Raji (cell line): ENCODE measurements around the gene DGKD.

Experiments used
- POLR2A ChIP-seq: IDR thresholded peaks from 2 replicates; pipeline ENCODE4 v1.6.1; 2011; ENCODE audit warnings: low read depth, low read length, control low read depth; ENCODE audit not compliant: insufficient read depth

DGKD gene

DNA sequence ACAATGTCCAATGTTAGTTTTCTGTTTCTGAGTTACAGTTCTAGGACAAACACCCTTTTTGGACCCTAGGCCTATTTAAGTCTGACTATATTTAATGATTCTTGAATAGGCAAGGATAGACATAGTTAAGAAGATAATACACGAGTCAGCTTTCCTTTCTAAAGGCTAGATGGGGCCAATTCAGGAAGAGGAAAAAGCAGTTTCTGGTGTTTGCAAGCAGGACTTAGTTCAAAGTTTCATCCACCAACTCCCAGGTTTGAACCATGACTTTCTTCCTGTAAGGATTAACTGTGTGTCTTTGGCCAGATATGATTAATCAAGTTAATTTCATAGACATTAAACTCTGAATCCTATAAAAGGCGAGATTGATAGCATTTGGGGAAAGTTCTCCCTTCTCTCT lies 145.6 kb downstream of the DGKD start:
- TF ChIP-seq POLR2A, result no peak

DNA sequence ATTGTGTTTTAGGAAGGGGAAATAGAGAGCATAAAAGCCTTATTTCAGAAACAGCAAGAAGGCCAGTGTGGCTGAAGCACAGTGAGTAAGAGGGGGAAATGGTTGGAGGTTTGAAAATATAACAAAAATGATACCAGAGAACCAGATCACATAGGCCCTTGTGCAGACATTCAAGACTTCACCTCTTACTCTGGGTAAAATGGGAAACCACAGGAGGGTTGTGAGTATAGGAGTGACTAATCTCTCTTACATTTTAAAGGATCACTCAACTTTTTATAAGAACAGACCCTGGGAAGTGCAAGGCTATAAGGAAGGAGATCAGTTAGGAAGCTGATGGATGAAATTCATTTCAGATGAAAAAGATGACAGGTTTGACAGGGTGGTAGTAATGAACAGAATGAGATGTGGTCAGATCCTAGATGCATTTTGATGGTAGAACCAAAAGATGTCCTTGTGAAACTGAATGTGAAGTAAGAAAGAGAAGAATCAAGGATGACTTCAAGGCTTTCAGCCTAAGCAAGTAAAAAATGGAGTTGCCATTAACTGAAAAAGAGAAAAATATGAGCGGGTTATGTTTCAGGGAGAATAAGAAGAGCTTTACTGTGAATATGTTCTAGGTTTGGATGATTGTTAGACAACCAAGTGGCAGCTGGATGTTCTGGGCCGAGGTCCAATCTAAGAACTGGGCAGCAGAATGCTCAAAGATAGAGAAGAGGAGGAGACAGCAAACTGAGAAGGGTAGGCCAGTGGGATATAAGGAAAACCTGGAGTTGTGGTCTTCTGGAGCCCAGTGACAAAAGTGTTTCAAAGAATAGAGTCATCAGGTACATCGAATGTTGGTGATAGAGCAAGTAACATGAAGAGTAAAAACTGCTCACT lies 147.1 kb downstream of the DGKD start:
- TF ChIP-seq POLR2A, result no peak

DNA sequence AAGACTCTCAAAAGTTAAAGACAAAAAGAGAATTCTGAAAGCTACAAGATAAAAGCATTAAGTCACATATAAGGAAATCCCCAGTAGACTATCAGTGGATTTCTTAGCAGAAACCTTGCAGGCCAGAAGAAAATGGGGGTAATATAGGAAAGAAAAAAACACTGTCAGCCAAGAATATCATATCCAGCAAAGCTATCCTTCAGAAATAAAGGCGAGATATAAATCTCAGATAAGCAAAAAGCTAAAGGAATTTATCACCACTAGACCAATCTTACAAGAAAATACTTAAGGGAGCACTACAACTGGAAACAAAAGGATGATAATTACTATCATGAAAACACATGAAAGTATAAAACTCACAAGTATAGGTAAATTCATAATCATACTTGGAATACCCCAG lies 149.2 kb downstream of the DGKD start:
- no peak for TF ChIP-seq POLR2A

DNA sequence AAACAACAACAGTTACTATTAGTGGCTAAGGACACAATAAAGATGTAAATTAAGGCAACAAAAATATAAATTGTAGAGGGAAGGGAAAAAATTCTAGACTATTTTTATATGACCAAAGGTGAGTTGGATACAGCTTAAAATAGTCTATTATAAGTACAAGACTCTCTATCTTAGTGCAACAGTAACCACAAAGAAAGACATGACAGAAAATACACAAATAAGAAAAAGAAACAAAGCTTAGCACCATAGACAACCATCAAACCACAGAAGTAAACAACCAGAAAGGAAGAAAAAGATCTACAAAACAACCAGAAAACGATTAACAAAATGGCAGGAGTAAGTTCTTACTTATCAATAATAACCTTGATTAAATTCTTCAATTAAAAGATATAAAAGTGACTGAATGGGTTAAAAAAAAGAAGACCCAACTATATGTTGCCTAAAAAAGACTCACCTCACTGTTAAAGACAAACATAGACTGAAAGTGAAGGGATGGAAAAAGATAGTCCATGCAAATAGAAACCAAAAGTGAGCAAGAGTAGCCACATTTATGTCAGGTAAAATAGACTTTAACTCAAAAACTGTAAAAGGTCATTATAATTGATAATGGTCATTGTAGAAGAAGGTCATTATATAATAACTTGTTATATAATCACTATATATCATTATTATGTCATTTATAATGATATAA lies 149.8 kb downstream of the DGKD start:
- no peak for TF ChIP-seq POLR2A

DNA sequence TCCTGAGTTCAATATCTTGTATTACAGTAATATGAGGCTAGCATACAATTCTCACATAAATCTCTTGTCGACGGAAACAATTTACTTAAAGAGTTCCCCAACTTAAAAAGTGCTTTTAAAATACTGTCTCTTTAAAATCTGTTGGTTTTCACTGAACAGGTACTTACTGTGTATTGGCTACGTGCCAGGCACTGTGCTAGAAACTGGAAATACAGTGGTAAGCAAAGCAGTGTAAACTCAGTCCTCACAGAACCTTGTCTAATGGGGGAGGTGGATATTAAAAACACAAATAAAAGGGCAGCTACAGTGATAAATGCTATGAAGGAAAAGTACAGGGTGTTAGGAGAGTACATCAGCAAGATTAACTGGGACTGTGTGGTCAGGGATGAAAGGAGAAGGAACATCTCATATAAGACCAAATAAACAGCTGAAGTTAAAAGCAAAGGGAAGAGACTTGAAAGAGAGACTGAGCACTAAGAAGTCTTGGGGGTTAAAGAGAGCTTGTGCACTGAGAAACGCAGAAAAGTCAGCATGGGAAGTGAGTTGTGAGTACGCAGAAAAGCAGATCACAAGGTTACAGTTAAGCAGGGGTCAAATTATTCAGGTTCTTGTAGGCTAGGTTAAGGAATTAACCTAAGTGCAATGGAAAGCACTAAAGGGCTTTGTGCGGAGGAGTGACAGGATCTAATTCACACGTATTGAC lies 159.8 kb downstream of the DGKD start:
- no peak for TF ChIP-seq POLR2A

DNA sequence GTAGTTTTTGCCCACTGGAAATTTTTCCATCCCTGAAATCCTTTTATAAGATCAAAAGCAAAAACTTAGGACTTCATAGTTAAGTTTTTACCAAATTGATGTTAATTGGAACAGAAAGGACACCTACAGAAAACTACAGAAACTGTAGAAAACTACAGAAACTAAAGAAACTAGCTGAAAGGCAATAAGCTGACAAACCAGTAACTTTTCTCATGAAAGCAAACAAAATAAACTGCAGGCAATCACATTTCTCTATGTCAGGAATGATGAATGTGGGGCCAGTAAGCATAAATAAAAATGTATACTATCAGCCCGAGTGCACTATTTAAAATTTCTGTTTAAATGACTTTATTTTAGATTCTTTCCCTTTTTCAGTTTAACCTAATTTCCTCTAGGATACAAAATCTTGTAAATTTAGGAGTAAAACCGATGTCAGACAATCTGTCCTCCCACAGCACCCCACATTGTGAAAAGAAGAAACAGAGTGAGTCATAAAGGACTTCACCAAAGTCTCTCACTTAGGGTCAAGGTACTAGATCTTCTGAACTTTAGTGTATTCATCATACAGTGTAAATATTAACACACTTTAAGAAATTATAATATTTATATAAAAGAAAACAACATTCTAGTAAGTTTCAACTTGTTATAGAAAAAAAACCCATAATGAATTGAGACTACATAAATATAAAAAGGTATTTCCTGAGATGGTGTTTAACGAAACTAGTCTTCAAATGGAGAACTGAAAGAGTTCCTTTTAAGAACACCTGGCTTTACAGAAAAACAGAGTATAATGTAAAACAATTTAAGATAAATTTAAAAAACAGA lies 165.7 kb downstream of the DGKD start:
- TF ChIP-seq POLR2A, result no peak
